ENCODE results near the gene MXI1.

Gene MXI1

DNA sequence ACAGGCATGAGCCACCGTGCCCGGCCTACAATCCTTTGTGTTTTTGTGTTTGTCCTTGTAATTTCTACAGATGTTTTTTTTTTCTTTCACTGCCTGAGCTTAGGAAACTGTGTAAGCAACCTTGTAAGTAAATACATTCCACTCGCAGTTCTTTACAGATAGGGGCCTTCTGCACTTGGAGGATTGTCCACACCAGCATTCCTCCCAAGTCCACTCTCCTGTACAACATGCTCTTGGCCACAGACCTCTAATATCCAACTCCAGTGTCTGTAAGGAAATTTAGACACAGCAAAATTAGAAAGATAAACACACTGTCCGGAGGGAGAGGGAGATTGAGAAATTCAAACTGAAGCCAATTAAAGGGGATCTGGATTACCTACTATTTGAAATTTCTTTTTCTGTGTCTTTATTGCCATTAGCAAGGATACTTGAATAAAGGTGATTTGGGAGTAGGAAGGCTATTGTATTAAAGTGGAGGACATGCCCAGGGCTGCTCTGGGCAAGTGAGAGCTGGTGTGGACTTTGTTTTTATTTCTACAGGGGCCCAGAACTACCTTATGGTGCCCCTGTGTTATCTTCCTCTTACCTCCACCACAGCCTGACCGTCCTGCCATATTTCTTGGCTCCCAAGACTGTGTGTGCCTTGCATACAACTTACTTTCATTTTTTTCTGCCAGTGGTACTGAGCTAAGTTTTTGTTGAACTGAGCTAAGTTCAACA, 9.7 kb downstream of the MXI1 start:
- DNase-seq: no peak

DNA sequence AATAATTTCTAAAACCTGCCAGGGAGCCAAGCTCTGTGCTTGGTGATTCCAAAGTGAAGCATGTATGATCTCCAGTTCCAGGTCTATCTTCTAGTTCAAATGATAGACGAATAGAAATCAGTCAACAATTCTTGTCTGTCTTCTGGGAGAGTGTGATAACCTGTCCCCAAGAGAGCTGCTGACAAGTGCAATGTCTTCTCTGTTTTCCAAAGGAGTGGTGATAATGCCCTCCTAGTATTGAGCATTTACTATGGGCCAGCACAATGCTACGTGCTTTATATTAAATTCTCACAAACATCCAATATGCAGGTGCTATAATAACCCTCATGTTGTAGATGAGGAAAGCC, 10.2 kb downstream of the MXI1 start:
- DNase-seq: no peak

DNA sequence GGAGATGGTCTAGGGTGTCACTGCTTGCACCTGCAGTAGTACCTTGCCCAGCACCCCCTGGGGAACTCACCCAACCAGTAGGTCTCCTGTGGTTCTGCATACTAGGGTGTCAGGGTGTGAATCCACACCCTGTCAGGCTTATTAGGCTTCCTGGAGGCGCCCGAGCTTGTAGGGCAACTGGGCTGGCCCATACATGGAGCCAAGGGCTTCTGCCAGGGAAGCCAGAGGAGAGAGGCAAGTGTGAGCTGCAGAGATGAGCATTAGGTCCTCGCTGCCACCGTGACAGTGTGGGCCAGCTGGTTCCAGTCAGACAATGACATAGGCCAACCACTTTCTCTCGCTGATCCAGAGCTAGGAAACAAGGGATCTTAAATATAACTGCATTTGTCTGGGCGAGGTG, 11.2 kb downstream of the MXI1 start:
- DNase-seq: no peak

DNA sequence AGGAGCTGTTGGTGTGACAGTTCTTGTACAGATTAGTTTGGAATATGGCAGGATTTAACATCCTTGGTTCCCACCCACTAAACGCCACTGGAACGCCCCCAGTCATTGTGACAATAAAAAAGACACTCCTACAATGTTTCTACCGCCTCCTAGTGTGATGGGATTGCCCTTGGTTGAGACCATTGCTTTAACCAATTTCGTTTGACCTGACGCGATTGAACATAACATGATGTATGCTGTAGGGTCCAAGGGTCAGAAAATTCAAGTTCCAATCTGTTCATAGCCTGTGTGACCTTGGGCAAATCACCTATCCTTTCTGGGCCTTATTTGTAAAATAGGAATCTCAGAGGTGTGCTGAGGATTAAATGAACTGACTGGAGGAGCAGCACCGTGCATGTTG, 12.5 kb downstream of the MXI1 start:
- DNase-seq: no peak

DNA sequence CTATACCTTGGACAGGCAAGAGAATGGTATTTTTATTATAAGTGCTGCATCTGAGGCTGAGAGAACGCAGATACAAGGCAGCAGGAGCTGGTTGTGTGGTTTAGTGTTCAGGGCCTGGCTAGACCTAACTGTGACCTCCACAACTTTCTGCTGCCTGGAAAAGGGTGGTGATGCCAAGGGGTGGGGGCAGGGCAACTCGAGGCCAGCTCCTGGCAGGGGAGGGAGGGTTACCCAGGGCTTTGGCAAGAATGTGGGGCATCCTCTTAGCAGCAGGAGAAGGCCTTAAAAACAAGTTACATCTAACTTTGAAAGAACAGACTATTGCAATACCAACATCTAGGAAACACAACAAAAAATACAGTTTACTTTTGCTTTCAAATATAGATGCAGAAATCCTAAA, 13.0 kb downstream of the MXI1 start:
- no peak for DNase-seq

DNA sequence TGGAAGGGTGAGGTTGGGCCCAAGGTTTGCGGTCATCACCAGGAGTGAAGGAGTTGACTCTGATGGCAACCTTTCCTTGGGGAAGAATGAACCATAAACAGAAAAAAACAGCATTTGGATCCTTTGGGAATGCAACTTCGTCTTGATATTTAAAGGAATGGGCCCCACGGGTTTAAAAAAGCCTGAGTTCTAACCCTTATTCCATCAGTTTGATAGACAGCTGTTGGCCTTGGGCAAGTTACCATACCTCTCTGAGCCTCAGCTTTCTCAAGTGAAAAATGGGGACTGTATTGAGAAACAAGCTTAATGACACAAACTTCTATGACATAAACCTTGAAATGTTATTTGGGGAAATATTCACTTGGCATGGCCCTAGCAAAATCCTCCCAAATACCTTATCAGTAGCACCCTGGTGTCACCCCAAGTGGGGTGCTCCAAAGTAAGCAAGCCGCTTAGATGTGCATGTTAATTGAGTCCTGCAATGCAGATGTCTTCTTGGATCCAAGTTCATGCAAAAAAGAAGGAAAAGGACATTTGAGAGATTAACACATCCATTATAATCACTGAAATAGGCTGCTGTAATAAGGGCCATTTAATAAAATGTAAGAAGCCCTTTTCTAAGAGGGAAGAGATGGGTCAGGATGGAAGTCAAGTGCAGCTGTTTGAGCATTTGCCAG, 13.8 kb downstream of the MXI1 start:
- DNase-seq: no peak

DNA sequence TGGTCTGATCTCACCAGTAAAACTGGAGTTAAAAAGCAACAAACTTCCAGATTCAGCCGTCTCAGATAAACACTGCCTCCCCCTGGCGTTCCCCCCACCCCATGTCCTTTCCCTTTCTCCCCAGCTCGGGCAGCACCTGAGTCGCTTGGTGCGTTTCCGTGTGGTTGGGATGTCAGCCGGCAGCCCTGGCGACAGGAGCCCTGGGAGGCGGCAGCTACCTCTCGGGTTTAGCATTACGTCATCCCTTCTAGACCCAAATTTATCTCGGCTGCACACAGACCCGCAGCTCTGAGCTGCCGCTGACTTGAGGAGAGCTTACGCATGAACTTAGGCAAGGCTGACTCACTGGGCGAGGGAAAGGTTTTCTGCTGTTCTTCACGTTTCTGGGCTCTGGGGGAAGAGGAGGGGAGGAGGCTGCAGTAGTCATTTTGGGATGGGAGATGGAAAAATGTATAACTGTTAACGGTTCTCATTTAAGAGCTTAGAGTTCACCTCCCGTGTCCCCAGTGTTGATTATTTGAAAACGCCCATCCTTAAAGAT, 14.4 kb downstream of the MXI1 start:
- DNase-seq: peak; percentile 90

DNA sequence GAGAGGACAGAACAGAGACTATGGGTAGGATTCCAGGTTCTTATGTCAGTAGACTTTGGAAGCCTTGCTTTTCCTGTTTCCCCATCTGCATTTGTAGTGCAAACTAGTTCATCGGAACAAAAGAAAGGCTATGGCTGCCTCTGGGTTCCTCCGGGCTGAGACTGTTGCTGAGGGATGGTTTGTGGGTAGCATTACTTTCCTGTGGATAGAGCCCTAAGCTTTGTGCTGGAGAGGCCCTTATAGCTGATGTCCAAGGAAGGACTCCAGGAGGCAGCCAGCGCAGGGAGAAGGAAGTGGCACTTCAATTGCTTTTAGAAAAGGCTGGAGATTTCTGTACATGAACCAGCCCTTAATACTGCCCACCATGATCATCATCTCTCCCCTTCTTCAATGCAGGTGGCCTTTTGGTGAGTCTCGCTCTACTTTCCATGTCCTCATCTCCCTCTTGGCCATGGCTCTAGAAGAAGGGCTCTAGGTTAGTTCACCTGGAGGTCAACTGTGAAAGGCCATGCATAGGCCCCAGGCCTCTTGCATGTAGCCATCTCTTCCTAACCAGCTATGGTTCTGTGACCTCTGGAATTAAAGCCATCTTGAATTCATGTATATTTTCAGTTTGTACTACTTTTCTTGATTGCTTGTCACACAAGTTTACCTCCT, 15.4 kb downstream of the MXI1 start:
- no peak for DNase-seq

DNA sequence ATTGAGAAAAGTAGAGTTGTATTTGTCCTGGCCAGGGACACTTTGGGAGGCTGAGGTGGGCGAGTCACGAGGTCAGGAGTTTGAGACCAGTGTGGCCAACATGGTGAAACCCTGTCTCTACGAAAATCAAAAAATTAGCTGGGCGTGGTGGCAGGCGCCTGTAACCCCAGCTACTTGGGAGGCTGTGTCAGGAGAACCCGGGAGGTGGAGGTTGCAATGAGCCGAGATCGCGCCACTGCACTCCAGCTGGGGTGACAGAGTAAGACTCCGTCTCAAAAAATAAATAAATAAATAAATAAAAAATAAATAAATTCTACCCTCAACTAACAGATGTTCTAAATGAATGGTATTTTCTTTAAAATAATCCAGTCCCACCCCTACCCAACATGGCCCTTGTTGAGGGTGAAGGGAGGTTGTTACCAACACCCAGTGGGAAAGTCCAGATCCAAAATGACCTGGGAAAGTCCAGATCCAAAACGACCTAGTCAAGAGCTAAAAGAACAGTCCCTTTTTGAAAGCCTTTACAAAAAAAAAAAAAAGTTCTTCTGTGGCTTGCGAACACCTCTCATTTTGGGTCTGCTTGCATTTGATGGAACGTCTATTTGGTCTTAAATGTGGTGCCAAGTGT, 16.0 kb downstream of the MXI1 start:
- no peak for DNase-seq

DNA sequence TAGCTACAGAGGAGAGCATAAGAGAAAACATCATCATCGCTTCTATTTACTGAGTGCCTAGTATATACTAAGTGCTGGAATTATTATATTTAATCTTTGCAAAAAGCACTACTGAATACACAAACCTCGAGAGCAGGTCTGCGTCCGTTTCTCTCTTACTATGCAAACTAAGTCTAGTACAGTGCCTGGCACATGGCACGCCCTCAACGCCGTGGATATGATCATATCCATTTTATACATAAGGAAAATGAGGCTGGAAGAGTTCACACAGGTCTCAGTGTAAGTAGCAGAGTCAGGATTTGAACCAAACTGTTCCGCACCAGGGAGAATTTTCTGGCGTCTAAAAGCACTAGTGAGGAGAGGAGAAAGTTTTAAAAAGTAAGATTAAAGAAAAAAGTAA, 17.6 kb downstream of the MXI1 start:
- no peak for DNase-seq

DNA sequence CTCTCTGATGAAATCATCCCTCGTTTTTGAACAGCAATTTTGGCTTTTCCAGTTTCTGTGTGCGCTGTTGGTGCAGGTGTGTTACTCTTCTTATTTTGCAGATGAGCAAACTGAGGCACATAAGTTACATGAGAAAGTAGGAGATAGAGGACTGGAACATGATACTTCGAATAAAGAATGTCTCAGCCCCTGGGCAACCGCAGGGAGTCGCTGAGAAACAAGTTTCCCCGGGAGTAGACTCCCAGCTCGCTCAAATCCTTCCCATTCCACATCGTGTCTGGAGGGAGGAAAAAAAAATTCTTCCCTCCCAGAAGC, 18.0 kb downstream of the MXI1 start:
- no peak for DNase-seq

DNA sequence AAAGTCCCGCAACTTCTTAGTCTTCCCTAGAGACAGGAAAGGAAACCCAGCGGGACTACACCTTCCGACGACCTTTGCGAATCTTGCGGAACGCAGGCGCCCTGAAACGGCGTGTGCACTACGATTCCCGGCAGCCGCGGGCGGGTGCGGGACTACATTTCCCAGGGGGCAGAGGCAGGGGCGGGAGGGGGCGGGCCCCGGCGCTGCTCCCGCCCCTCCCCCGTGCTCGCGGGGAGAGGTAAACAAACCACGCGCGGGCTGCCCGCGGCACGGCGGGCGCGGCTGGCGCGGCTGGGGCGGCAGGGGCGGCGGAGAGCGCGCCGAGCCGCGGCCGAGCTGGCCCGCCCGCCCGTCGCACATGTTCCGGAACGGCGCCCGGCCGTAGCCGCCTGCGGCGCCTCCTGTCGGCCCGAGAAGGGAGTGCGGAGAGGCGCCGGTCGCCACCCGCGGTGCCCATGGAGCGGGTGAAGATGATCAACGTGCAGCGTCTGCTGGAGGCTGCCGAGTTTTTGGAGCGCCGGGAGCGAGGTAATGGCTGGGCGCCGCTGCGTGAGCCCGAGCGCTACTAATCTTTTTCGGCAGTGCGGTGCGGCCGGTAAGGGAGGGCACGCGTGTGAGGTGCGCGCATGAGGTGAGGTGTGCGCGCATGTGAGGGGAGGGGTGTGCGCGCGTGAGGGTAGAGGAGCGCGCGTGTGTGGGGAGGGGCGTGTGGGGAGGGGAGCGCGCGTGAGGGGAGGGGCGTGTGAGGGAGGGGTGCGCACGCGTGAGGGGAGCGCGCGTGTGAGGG, 18.5 kb downstream of the MXI1 start:
- peak; percentile 86 for DNase-seq

DNA sequence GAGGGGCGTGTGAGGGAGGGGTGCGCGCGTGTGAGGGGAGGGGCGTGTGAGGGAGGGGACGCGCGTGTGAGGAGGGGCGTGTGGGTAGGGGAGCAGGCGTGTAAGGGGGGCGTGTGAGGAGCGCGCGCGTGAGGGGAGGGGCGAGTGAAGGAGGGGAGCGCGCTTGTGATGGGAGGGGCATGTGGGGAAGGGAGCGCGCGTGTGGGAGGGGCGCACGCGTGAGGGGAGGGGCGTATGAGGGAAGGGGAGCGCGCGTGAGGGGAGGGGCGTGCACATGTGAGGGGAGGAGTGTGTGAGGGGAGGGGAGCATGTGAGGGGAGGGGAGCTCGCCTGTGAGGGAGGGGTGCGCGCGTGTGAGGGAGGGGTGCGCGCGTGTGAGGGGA, 19.1 kb downstream of the MXI1 start:
- peak; percentile 89 for DNase-seq

DNA sequence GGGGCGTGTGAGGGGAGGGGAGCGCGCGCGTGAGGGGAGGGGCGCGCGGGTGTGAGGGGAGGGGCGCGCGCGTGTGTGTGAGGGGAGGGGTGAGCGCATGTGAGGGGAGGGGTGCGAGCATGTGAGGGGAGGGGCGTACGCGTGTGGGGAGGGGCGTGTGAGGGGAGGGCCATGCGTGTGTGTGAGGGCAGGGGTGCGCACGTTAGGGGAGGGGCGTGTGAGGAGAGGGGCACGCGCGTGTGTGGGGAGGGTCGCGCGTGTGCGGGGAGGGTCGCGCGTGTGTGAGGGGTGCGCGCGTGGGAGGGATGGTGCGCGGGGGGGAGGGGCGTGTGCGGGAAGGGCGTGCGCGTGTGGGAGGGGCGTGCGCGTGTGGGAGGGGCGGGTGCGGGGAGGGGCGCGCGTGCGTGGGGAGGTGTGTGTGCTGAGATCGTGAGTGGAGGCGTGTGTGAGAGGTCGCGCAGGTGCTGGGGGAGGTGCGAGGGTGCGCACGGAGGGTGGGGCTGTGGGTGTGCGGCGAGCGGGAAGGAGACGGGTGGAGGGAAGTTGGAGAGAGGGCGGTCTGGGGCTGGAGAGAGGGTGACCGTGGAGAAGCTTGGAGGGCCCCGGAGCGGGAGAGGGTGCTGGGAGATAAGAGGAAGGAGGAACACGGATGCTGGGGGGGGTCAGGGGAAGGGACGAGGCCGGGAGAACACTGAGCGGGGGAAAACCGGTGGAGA, 19.7 kb downstream of the MXI1 start:
- peak; percentile 57 for DNase-seq

DNA sequence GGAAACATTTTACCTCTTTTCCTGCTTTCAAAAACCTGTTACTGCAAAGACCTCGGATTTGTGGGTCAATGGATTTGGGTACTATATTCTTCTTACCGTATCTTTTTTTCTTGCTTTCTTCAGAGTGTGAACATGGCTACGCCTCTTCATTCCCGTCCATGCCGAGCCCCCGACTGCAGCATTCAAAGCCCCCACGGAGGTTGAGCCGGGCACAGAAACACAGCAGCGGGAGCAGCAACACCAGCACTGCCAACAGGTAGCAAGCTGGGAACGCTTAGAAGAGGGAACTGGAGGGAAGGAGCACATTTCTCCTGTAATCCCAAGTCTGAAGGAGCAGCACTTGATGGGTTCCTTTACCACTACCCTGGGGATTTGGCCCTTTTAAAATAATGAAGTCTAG, 20.7 kb downstream of the MXI1 start:
- DNase-seq: no peak

DNA sequence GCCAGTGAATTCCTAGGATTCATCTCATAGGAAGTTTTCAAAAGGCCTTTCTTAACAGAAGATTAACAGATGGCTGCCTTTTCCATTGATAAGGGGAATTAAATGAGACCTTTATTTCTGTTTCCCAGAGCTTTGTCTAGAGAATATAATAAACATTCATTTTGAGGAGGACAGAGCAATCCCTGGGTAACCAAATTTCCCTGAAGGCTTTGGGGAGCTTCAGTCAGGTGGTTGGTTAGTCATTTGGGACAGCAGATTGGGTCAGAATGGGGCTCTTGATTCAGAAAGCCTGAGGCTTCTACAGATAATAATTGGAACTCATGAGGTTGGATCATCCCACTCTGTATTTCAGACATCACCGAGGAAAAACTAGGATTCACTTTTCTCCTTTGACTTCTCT, 21.8 kb downstream of the MXI1 start:
- DNase-seq: no peak

DNA sequence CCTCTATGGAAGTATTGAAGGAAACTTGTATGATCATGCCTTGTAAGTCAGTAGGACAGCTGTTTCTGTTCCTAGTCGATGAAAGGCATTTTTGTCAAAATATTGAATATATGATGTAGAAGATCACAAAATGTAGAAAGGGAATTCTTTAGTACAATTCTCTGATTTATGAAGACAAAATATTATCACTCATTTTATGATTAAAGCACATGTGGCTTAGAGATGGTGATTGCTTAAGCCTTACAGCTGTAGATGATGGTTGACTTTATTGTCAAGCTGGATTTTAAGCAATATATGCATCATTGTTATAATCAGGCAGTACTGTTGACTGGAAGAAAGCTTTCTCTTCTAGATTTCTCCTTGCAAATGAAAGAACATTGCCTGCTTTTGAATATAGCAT, 26.4 kb downstream of the MXI1 start:
- DNase-seq: no peak

DNA sequence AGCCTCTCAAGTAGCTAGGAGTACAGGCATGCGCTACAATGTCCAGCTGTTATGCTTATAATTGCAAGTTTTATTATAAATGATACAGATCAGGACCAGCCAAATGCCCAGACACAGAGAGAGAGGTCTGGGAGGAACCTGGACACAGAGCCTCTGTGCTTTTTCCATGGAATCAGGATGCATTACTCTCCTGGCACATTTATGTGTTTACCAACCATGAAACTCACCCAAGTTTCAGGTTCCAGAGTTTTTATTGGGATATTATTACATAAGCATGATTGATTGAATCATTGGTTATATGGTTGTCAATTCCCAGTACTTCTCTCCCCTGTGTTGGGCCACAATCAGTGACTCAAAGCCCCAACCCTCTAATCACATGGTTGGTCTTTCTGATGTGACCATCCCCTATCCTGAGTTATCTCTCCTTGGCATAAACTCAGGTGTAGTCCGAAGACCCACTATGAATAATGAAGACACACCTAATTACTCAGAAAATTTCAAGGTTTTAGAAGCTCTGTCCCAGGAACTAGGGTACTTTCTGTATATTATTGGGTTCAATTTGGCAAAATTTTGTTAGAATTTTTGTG, 30.6 kb downstream of the MXI1 start:
- DNase-seq: no peak

DNA sequence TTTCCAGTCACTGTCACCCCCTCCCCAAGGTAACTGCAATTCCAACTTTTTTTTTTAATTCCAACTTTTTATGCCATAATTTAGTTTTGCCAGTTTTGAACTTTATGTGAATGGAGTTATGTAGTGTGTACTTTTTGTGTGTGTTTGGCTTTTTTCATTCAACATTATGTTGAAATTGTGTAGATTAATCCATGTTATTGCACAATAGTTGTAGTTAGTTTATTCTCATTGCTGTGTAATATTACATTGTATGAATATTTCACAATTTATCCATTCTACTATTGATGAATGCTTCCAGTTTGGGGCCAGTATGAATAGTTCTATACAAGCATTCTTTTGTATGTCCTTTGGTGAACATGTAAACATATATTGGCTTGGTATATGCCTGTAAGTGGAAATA, 32.5 kb downstream of the MXI1 start:
- no peak for DNase-seq

DNA sequence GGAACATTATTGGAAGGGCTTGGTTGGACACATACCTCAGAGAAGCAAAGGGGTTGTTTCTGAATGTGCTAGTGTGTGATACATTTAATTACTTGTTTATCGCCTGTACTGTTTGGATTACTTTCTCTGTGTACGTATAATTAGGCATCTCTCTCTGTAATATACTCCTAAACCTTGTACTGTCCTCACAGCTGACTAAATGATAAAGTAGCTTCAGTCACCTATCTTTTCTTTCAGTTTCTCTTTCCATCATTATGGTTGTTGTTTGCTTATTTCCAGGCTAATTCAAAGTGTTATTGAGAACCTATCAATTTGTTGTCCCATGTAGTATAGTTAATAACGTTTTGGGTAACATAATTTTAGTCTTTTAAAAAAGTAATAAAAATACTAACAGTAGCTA, 34.0 kb downstream of the MXI1 start:
- no peak for DNase-seq

DNA sequence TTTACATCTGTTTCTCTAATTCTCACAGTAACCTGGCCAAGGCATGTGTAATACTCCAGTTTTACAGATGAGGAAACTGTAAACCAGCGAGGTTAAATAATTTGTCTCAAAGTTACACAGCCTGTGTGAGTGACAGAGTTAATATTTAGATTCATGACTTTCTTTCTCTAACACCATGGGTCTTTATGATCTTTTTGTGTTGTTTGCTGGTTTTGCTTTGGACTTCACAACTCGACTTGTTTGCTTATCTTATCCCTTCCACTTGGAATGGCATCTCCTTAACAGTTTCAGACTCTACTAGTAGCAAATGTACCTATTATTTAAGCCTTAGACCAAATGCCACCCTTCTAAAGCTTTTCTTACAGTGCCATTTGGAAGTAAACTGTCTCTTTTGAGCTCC, 34.4 kb downstream of the MXI1 start:
- DNase-seq: no peak

DNA sequence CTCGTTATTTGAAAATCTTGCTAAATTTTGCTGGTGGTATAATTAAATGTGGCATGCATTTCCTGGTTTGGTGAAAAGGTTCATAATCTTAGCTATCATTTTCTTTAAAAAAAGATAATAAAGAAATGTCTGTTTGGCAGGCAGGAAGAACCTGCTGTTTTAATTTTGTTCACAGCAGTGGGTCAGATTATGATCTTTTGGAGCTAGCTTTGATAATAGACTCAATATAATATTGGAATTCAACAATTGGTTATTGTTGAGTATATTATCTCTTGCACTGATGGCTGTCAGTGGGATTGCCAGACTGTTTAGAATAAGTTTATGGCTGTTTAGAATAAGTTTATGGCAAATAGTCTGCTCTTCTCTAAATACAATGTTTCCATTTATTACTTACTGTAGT, 35.1 kb downstream of the MXI1 start:
- DNase-seq: no peak
